GM19463 (cell line): ENCODE data around the gene DLGAP4.

Experiments
- ATAC-seq: cut with Tn5 transposase; IDR thresholded peaks from one replicate; pipeline ENCODE4 v1.9.1; 2021; ENCODE audit warnings: mild to moderate bottlenecking, moderate library complexity; ENCODE audit not compliant: unreplicated experiment

The DLGAP4 gene

GRCh38 chr20:36273414-36274180, 32.5 kb upstream of the DLGAP4 start:
- ATAC-seq = no peak

DNA sequence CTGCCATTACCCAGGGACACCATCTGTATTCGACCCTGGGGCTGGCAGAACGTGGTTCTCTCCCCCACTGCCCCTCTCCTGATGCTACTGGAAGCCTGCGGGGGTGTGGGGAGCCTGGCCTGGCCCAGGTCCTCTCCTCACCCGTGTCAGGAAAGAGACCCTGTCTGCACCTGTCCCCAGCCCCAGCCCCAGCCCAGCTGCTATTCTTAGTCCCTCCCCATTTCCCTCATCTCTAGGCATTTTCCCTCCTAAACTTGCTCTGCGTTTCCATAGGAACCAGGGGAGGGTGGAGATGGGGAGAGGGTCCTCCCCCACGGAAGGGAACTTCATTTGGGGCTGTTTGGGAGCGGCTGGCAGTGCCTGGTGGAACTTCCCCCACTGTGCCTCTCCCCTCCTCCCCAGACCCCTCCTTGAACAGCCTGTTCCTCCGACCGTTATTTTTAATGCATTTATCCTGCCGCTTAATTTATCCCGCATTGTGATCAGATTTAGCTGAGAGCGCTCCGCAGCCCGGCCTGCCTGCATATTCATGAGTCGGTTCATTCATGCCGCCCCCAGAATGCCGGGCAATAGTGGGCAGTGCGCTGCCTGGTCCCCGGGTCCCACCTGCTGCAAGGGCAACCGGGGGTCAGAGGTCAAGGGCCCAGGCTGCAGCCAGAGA, 31.8 kb upstream of the DLGAP4 start:
- no peak for ATAC-seq

DNA sequence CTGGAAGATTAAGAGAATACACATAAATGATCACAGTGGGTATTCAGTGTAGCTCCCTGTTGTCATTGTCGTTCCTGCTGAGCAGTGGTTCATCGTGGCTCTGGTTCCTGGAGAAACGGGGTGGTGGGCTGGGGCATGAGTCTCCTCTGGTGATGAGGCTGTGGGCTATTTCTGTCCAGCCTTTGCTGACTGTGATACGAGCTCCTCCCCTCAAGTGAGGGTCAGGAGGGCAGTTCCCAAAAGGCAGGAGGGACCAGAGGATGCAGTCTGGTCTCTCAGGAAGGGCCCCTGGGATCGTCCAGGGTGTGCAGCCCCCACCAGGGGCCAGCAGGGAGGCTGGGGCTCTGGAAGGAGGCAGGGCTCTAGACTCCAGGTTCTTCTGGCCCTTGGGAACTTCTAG, 31.1 kb upstream of the DLGAP4 start:
- ATAC-seq = no peak

GRCh38 chr20:36275441-36276189, 30.5 kb upstream of the DLGAP4 start:
- no peak for ATAC-seq

DNA sequence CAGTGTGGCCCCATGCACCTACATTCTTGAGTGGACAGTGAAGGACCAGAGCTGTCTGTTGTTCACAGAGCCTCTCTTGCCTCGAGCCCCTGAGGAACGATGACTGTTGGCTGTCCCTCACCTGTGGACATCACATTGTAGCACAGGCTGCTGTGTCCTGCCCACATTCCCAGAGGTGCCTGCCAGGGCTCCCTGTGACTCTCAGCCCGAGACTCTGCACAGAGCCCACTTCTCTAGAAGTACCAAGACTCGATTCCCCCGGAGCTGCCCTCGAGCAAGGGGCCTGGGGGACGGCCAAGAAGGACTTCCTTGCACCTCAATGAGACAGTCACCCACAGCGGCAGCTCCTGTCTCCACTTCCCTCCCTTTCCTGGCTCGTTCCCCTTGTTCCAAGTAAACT, 28.6 kb upstream of the DLGAP4 start:
- ATAC-seq = no peak

DNA sequence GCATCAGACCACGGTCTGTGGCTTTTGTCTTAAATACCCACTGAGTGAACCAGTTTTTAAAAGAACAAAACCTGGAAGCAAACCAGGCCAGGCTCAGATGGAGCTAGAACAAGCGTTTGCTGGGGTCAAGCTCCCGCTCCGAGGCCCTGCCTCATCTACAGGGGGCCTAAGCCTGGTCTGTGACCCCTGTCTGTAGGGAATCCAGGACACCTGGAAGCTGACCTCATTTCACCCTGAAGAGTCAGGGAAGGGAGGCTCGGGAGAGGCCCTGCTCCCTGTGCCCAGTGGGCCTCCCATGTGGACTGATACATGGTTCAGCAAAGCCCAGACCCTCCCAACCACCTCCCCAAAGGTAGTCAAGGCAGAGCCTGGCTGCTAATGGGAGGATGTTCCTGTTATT, 26.8 kb upstream of the DLGAP4 start:
- no peak for ATAC-seq

DNA sequence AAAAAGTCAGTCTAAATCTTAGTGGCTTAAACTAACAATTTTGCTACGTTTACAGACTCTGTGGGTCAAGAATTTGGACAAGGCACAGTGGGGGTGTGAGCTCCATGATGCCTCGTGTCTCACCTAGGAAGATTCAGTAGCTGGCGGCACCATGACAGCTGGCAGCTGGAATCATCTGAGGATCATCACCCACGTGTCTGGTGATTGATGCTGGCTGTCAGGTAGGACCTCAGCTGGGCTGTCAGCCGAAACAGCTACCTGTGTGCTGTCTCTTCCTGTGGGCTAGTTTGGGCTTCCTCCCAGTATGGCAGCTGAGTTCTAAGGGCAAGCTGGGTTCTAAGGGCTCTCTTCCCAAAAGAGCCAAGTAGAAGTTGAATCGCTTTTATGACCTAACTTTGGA, 26.4 kb upstream of the DLGAP4 start:
- ATAC-seq = no peak

- no peak for ATAC-seq
Measured at GRCh38 chr20:36281785-36282380, 24.3 kb upstream of the DLGAP4 start.

DNA sequence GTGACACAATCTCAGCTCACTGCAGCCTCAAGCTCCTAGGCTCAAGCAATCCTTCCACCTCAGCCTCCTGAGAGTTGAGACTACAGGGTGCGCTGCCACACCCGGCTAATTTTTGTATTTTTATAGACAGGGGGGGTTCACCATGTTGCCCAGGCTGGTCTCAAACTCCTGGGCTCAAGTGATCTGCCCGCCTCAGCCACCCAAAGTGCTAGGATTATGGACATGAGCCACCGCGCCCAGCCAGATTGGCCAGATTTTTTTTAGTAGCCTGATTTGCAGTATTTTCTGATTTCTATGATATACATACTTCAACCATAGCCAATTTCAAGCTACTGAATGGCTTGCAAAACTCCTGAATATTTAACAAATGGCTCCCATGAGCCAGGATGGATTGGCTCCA, 21.4 kb upstream of the DLGAP4 start:
- no peak for ATAC-seq

DNA sequence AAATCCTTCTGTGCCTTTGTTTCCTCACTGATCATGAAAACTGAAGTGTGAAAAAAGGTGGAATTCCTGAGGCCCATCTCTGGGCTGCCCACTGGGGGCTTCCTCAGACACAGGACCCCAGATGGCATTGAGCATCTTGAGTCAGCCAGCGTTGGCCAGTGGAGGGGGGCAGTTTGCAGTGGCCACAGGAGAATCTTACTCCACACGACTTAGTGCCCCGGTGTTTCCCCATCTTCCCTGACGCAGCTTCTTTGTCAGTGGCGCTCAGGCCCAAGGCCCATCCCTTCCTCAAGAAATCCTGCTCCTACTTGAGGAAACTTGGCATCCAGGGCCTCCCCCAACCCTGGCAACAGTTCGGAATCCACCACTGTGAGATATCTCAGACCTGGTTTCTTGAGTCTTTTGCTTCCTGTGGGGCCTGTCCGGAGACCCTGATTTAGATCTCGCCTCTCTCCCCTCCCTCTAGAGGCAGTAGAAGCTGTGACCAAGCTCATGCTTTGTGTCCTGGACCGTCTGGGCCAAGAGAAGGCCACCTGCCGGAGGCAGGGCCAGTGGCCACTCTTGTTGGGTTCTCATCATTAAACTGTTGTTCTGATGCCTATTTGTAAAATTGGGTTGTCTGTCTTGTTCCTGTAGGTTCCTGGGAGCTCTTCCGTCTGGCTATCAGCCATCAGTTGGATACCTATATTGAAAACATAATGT, 20.2 kb upstream of the DLGAP4 start:
- ATAC-seq = no peak

GRCh38 chr20:36297656-36298055, 8.5 kb upstream of the DLGAP4 start:
- ATAC-seq = no peak

DNA sequence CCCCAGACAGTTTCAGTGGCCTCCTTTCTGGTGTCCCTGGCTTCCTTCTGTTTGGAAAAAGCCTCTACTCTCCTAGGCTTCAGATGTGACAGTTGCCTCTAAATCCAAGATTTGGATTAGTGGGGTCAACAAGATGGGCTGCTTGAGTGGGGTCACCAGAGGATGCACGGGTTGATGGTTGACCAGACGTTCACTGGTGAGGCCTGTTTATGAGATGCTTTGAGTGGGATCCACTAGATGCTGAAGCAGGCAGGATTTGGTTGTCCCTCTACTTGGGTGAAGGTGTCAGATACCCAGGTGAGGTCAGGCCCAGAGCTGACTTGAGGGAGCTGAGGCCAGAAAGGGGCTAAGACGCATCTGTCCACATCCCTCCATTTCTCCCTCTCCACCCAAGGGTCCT, 8.1 kb upstream of the DLGAP4 start:
- no peak for ATAC-seq

DNA sequence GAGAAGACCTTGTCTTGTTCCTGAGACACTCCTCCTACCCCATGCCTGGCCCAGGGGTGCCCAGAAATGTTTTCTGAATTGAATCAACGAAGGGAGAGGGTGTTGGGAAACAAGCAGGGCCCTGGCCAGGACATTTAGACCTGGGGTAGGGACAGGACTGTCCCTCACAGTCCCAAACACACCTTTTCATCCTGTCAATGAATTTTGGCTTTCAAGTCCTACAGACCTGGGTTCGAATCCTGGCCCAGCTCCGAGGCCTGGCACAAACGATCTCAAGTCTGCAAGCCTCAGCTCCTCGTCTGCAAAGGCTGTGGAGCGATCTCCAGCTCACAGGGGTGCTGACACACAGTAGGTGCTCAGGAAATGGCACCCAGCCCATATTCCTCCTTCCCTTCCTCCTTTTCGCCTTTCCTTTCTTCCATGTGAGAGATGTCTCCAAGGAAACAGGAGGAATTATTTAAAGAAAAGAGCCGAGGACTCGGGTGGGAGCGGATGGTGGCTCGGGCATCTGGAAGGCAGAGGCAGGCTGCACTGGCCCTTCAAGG, 7.3 kb upstream of the DLGAP4 start:
- ATAC-seq = no peak

DNA sequence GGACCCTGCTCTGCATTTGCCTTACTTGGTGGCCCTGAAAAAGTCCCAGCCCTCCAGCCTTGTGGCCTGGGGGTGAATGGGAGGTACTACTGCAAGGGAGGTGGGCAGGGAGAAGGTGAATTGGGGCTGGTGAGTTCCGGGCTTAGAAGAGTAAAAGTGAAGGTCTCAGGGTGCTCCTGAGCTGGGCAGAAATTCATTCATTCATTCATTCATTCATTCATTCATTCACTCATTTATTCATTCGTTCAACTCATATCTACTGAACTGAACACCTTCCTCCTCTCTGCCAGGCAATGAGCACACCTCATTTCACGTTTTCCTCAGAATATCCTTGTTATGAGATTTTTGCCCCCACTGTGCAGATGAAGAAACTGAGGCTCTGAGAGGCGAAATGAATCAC, 6.7 kb upstream of the DLGAP4 start:
- ATAC-seq = no peak

- no peak for ATAC-seq
Measured at GRCh38 chr20:36301359-36302119, 4.6 kb upstream of the DLGAP4 start.

DNA sequence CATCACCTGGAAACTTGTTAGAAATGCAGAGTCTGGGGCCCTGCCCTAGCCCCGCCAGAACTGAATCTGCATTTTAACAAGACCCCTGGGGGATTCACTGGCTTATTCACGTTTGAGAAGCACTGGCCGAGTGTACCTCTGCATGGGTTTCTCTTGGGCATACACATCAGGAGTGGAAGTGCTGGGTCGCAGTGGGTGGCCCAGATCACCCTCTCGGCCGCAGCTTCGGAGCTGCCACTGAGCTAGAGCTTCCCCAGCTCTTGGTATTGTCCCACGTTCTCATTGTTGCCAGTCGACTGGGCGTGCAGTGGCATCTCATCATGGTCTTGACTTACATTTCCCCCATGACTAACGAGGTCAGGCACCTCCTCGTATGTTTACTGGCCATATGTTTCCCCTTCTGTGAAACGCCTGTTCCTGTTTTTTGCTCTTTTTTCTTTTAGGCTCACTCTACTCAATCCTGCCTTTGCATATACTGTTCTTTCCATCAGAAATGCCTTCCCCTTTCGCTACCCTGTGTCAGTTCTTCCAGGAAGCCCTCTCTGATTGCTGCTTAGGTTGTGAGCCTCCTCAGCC, 3.0 kb upstream of the DLGAP4 start:
- ATAC-seq = no peak

DNA sequence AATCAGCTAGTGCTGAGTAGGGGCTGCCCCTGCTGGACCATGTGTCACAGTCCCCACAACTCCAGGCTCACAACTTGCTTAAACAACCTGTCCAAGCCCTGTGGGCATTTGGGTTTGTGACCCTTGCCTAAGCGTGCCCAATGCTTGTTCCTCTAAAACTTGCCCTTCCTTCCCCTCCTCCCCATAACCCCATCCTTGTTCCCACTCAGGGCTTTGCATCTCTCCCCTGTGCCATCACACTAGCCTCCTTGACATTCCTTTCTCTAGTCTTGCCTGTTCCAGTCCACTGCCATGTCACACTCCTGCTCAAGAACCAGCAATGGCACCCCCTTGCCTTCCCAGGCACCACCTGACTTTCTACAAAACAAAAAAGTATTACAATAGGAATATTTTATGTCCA, 2.3 kb upstream of the DLGAP4 start:
- no peak for ATAC-seq

DNA sequence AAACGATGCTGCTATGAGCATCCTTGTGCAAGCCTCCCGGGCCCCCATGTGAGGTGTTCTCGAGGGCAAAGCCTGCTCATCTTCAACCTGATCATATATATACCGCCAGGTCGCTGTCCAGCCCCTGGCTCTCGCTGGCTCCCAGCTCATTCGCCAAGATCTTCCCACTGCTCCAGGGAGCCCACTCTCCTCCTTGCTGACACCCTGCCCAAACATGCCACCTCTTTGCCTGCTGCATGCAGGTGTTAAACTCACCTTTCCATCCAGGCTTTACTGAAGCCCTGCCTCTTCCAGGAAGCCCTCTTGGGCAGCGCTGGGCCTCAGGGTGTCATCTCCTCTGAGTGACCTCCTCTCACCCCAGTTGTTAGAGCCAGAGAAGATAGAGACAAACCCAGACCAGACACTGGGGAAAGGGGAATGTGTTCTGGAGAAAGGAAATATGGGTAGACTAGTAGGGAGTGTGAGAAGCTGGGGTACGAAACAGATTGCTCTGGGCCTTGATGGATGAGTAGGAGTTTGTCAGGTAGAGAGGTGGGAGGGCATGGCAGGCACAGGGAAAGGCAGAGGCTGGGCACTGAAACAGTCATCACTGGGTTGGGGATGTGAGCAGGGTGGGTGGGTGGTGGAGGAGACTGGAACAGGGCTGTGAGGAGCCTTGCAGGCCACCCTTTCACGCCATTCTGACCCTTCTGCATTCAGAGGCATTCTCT, 1.2 kb upstream of the DLGAP4 start:
- no peak for ATAC-seq
